Right lobe of liver (tissue), 6 donors: ENCODE results near the gene NBEAL1. TPM values are rescaled to one million over a fixed set of nuclear protein-coding genes. Genes with fewer than 3 reads are reported as not detected.
"Not testable (repeated sequence)": the region's sequence is repeated elsewhere in the genome, so short reads cannot be mapped to it uniquely, and the experiment has no call there.

Source experiments
- ATAC-seq, 4 donors: fragments of 200-7000 bp; cut with Tn5 transposase; one replicate each; pipeline ENCODE4 v1.9.1; 2020; ENCODE audit warnings: mild to moderate bottlenecking in 4 of 4, moderate library complexity in 4 of 4
- DNase-seq, 3 donors: peaks; one replicate each; pipeline ENCODE4 v3.0.0-alpha.2; 2020
- H3K27ac ChIP-seq, 3 donors: fragments of 200-600 bp; one replicate each; pipeline ENCODE4 v1.8.0; 2022
- H3K27me3 ChIP-seq, 2 donors: fragments of 200-600 bp; one replicate each; pipeline ENCODE4 v1.8.0; 2022
- H3K36me3 ChIP-seq, 4 donors: fragments of 200-600 bp; sonication (generic) in 1 of 4; one replicate each; pipeline versions ENCODE4 v1.5.1 to v1.8.0; 2017 to 2022; ENCODE audit warnings: control low read depth in 1 of 4
- H3K4me1 ChIP-seq, 4 donors: fragments of 200-600 bp; sonication (generic) in 1 of 4; one replicate each; pipeline versions ENCODE4 v1.5.1 to v1.8.0; 2017 to 2022; ENCODE audit warnings: control low read depth in 1 of 4
- H3K4me3 ChIP-seq, 3 donors: fragments of 200-600 bp; one replicate each; pipeline ENCODE4 v1.8.0; 2022
- H3K9me3 ChIP-seq, 4 donors: fragments of 200-600 bp; sonication (generic) in 1 of 4; one replicate each; pipeline versions ENCODE4 v1.5.1 to v1.8.0; 2017 to 2022; ENCODE audit warnings: control low read depth in 1 of 4
- CTCF ChIP-seq, 4 donors: fragments of 200-600 bp in 3 of 4; fragments of 450-650 bp in 1 of 4; IDR thresholded peaks; one replicate each; pipeline versions ENCODE4 v1.5.1 to v1.8.0; 2016 to 2022; ENCODE audit warnings: antibody characterized with exemption in 4 of 4, mild to moderate bottlenecking in 2 of 4
- POLR2A ChIP-seq: fragments of 450-650 bp; IDR thresholded peaks from one replicate; pipeline ENCODE4 v1.6.1; 2017; ENCODE audit warnings: antibody characterized with exemption, mild to moderate bottlenecking
- WGBS: methylation state at CpG from one replicate; pipeline ENCODE4 v1.1.6; 2018; ENCODE audit warnings: low coverage, low lambda C conversion rate; ENCODE audit not compliant: insufficient coverage; ENCODE audit errors: missing lambda C conversion rate; 5-methylcytosine and 5-hydroxymethylcytosine counted together
- intact Hi-C, 2 donors: fragments of 100-400 bp; cut with DNase I; formaldehyde crosslinking; loops; one replicate each; pipeline versions ENCODE4 v1.11.2 to v1.14.1; 2022
- total RNA-seq, 6 experiments: library from RNA; depleted of rRNA in 2 of 6; stranded (reverse); fragments of >200 nt in 2 of 6; fragmentation: NEBNext Ultra II Directional in 3 of 6; extraction: Animal tissue kit (Norgen Biotek cat#: 25700) in 3 of 6; gene quantifications; one replicate each; pipeline versions ENCODE4 v1.1.0 to v1.2.4, GENCODE V29; 2016 to 2023
- donor health status: DM: no; HTN: yes; CAD: no.
- donor health status: DM: no; HTN: no; CAD: no.
- donor health status: DM: no; HTN: no; CAD: no.
- donor health status: DM: no; HTN: yes; CAD: no.
- donor health status: DM: no; HTN: yes; CAD: no.

The NBEAL1 gene
- total RNA-seq, 6 experiments from 2014 or later, result 16.4 to 28.6 (median 21.9) TPM

- ATAC-seq, result peak; percentile 65 to 86 (median 73)
- WGBS, result 21% methylated on average over 1 of the region's 1 CpG
- H3K27ac ChIP-seq, result peak overlapping the region in 2 of 3 donors; percentile 16 to 17
These were observed 134.5 kb downstream of the NBEAL1 start for GRCh38 chr2:203149194-203149593.

GRCh38 chr2:203155406-203155805 is 140.7 kb downstream of the NBEAL1 start:
- ATAC-seq, result peak in 1 of 4 donors; percentile 17
- intact Hi-C loops, result no loop called here

More at GRCh38 chr2:203149194-203149593, 134.5 kb downstream of the NBEAL1 start:
- intact Hi-C loops, result no loop called here
- peaks cover 0 to 10% (median 0%) of the 10 kb centered on the region in 4 donors for H3K36me3 ChIP-seq
- no peaks in the 10 kb centered on the region for H3K9me3 ChIP-seq
- TF ChIP-seq POLR2A, result no peak
- no peak for TF ChIP-seq CTCF (IDR thresholded peaks at IDR 0.05)
- DNase-seq, result no peak
- H3K27me3 ChIP-seq, result no peaks in the 10 kb centered on the region
- H3K4me1 ChIP-seq, result peaks cover 0 to 12% (median 5%) of the 10 kb centered on the region in 4 donors
- no peak overlapping the region for H3K4me3 ChIP-seq

GRCh38 chr2:203162722-203163121 is 148.0 kb downstream of the NBEAL1 start:
- H3K27ac ChIP-seq, H3K27me3 ChIP-seq, intact Hi-C loops, ATAC-seq, H3K4me3 ChIP-seq, H3K4me1 ChIP-seq, DNase-seq, H3K9me3 ChIP-seq: not testable (repeated sequence)
- 100% methylated on average over 4 of the region's 5 CpGs for WGBS
- H3K36me3 ChIP-seq, result peaks cover 0 to 17% (median 4%) of the 10 kb centered on the region in 4 donors

More at GRCh38 chr2:203155406-203155805, 140.7 kb downstream of the NBEAL1 start:
- H3K27me3 ChIP-seq, result no peaks in the 10 kb centered on the region
- WGBS, result 83% methylated on average over 1 of the region's 1 CpG
- H3K4me1 ChIP-seq, result no peaks in the 10 kb centered on the region
- H3K36me3 ChIP-seq, result peaks cover 0 to 7% (median 0%) of the 10 kb centered on the region in 4 donors
- TF ChIP-seq CTCF (IDR thresholded peaks at IDR 0.05), result no peak
- TF ChIP-seq POLR2A, result no peak
- no peaks in the 10 kb centered on the region for H3K9me3 ChIP-seq
- DNase-seq, result no peak
- H3K27ac ChIP-seq, result no peak overlapping the region
- H3K4me3 ChIP-seq, result no peak overlapping the region

- no CpG with 5 or more reads among the region's 1 CpG for WGBS
- intact Hi-C loops, result no loop called here
- Histone ChIP-seq H3K4me1 (no peaks in the 10 kb centered on the region), H3K27ac (no peak overlapping the region), H3K36me3 (peaks cover 0 to 26% (median 4%) of the 10 kb centered on the region in 4 donors), H3K27me3 (no peaks in the 10 kb centered on the region), H3K9me3 (no peaks in the 10 kb centered on the region), H3K4me3 (no peak overlapping the region)
- DNase-seq (no peak), ATAC-seq (peak in 1 of 4 donors; percentile 56)
- TF ChIP-seq CTCF (IDR thresholded peaks at IDR 0.05), result no peak
- no peak for TF ChIP-seq POLR2A
These were observed 149.7 kb downstream of the NBEAL1 start for GRCh38 chr2:203164311-203164935.

GRCh38 chr2:203167751-203168150 is 153.1 kb downstream of the NBEAL1 start:
- Histone ChIP-seq H3K27ac (no peak overlapping the region), H3K27me3 (no peaks in the 10 kb centered on the region), H3K36me3 (peaks cover 0 to 40% (median 5%) of the 10 kb centered on the region in 4 donors), H3K4me3 (no peak overlapping the region), H3K4me1 (no peaks in the 10 kb centered on the region), H3K9me3 (no peaks in the 10 kb centered on the region)
- DNase-seq (no peak), ATAC-seq (no peak)
- WGBS, result 89% methylated on average over 4 of the region's 5 CpGs
- TF ChIP-seq POLR2A (no peak), CTCF (IDR thresholded peaks at IDR 0.05) (no peak)
- intact Hi-C loops, result no loop called here
